ENCODE results near the gene EHF.

EHF gene

GRCh38 chr11:34655335-34656008, 34.6 kb downstream of the EHF start:
- DNase-seq (ENCODE audit: low read depth), result no peak
- no peak overlapping the region for H3K4me3 ChIP-seq (ENCODE audit: low read depth, low read length)

GRCh38 chr11:34656062-34656720, 35.3 kb downstream of the EHF start:
- TF ChIP-seq, protein P1, sequence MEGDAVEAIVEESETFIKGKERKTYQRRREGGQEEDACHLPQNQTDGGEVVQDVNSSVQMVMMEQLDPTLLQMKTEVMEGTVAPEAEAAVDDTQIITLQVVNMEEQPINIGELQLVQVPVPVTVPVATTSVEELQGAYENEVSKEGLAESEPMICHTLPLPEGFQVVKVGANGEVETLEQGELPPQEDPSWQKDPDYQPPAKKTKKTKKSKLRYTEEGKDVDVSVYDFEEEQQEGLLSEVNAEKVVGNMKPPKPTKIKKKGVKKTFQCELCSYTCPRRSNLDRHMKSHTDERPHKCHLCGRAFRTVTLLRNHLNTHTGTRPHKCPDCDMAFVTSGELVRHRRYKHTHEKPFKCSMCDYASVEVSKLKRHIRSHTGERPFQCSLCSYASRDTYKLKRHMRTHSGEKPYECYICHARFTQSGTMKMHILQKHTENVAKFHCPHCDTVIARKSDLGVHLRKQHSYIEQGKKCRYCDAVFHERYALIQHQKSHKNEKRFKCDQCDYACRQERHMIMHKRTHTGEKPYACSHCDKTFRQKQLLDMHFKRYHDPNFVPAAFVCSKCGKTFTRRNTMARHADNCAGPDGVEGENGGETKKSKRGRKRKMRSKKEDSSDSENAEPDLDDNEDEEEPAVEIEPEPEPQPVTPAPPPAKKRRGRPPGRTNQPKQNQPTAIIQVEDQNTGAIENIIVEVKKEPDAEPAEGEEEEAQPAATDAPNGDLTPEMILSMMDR (IDR thresholded peaks at IDR 0.05; ENCODE audit: insufficient read depth, low read depth, low read length, missing control alignments), result no peak
- H3K4me3 ChIP-seq (ENCODE audit: low read depth, low read length), result no peak overlapping the region
- no peak for DNase-seq (ENCODE audit: low read depth)

More at GRCh38 chr11:34655335-34656008, 34.6 kb downstream of the EHF start:
- TF ChIP-seq, protein P1 (IDR thresholded peaks at IDR 0.05; ENCODE audit: insufficient read depth, low read depth, low read length, missing control alignments), result no peak

DNA sequence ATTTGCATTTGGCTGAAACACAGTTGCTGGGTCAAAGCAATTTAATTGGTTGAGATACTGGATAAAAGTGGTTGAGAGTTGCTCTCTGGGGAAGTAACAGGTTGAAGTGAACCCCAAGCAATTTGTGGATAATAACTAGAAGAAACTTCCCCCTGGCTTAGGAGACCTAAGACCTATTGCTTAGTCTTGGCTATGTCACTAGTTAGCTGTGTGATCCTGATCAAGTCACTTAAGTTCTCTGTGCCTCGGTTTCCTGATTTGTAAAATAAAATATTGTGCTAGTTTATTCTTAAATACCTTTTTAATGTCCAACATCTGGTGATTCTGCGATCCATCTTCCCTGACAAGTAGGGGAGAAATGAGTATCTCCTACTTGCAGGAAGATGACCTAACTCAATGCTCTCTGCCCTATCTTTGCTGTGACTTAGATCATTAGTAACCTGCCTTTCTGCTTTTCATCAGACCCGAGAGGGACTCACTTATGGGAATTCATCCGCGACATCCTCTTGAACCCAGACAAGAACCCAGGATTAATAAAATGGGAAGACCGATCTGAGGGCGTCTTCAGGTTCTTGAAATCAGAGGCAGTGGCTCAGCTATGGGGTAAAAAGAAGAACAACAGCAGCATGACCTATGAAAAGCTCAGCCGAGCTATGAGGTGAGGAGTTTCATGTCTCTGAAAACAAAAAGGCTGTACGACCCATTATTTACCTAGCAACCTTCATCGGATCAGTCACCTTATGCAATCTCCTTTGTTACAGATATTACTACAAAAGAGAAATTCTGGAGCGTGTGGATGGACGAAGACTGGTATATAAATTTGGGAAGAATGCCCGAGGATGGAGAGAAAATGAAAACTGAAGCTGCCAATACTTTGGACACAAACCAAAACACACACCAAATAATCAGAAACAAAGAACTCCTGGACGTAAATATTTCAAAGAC, 37.5 kb downstream of the EHF start:
- TF ChIP-seq, protein P1 (IDR thresholded peaks at IDR 0.05; ENCODE audit: insufficient read depth, low read depth, low read length, missing control alignments), result no peak
- no peak for DNase-seq (ENCODE audit: low read depth)
- no peak overlapping the region for H3K4me3 ChIP-seq (ENCODE audit: low read depth, low read length)

GRCh38 chr11:34659096-34659733, 38.3 kb downstream of the EHF start:
- no peak for DNase-seq (ENCODE audit: low read depth)
- TF ChIP-seq, protein P1 (IDR thresholded peaks at IDR 0.05; ENCODE audit: insufficient read depth, low read depth, low read length, missing control alignments), result no peak
- no peak overlapping the region for H3K4me3 ChIP-seq (ENCODE audit: low read depth, low read length)

- no peak for DNase-seq (ENCODE audit: low read depth)
- TF ChIP-seq, protein P1 (IDR thresholded peaks at IDR 0.05; ENCODE audit: insufficient read depth, low read depth, low read length, missing control alignments), result no peak
- H3K4me3 ChIP-seq (ENCODE audit: low read depth, low read length), result no peak overlapping the region
These were observed 44.4 kb downstream of the EHF start for GRCh38 chr11:34665077-34665835.

All from GM12865 (cell line).